ENCODE results near the gene BRSK1.

Gene BRSK1

DNA sequence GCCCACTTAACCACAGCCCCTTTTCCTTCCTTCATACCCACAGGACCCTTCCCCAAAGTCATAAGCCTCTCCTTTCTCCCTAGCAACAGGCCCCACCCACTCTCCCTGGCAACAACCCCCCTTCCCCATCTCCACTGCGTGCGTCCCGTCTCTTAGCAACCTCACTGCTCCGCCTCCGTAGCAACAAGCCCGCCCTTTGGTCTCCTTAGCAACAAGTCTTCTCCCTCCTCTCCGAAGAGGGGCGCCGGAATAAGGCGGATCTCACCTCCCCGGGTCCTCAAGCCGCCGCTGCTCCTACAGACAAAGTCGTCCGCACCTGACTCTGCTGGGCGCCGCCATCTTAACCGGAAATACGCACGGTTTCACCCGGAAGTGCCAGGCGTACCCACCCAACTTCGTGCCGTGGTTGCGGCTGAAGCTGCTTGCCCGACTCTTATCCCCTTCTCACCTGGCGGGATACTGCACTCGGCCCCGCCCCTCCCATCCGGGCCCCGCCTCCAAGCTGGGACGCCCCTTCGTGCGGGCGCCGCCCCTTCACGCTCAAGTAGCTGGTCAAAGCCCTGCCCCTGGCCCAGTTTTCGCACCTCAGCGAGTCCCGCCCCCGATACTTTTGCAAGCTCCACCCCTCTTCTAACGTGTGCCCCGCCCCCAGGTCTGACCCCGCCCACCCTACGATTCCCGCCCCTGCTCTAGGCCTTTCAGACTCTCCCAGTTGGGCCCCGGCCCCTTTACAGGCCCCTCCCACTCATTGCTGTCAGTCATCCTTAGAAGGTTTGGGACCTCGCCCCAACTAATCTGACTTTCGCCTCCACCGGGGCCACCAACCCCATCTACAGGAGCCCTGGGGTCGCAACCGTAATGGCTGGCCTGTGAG is 3.8 kb upstream of the BRSK1 start, which contains the start of gene HSPBP1:
TSS of gene HSPBP1 (minus strand) at position 341 of the 874 bp plus-strand sequence. CDS start 502 bp downstream, outside the sequence.
- TF ChIP-seq PAX5 (IDR thresholded peaks at IDR 0.05; ENCODE audit: insufficient read depth, low read length, severe bottlenecking) (peak; percentile 88), POLR2A (IDR thresholded peaks at IDR 0.05; ENCODE audit: low read depth, low read length) (peak; percentile 71; the same call in 1 of the 2 replicates), POLR2AphosphoS5 (IDR thresholded peaks at IDR 0.05; ENCODE audit: low read depth, low read length) (peak; percentile 81), SPI1 (IDR thresholded peaks at IDR 0.05; ENCODE audit: low read depth, low read length) (no peak), TAF1 (IDR thresholded peaks at IDR 0.05; ENCODE audit: low read depth, low read length) (peak; percentile 89), POU2F2 (IDR thresholded peaks at IDR 0.05; ENCODE audit: low read depth, low read length) (0 out of 2 replicates have a peak, but pooled peaks have one; percentile 48)
- DNase-seq (ENCODE audit: insufficient read length, low spot score) (peak; percentile 78), FAIRE-seq (peak; percentile 99)

DNA sequence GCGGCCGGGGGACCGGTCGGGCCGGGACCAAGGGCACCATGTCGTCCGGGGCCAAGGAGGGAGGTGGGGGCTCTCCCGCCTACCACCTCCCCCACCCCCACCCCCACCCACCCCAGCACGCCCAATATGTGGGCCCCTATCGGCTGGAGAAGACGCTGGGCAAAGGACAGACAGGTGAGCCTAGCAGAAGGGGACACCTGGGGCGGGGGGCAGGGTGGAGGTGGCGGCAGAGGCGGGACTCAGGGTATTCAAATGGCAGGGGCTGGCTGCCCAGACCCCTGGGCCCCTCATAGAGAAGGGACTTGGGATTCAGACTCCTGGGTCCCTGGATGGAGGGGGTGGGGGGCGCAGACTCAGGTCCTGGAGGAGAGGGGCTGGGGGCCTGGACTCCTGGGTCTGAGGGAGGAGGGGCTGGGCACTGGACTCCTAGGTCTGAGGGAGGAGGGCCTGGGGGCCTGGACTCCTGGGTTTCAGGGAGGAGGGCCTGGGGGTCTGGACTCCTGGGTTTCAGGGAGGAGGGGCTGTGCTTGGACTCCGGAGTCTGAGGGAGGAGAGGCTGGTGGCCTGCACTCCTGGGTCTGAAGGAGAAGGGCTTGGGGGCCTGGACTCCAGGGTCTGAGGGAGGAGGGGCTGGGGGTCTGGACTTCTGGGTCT is 735 bp downstream of the BRSK1 start:
- FAIRE-seq: no peak
- TF ChIP-seq POLR2A (IDR thresholded peaks at IDR 0.05; ENCODE audit: low read depth, low read length): no peak
- no peak for TF ChIP-seq TAF1 (IDR thresholded peaks at IDR 0.05; ENCODE audit: low read depth, low read length)
- no peak for TF ChIP-seq PAX5 (IDR thresholded peaks at IDR 0.05; ENCODE audit: insufficient read depth, low read length, severe bottlenecking)
- TF ChIP-seq POLR2AphosphoS5 (IDR thresholded peaks at IDR 0.05; ENCODE audit: low read depth, low read length): no peak
- DNase-seq (ENCODE audit: insufficient read length, low spot score): no peak

DNA sequence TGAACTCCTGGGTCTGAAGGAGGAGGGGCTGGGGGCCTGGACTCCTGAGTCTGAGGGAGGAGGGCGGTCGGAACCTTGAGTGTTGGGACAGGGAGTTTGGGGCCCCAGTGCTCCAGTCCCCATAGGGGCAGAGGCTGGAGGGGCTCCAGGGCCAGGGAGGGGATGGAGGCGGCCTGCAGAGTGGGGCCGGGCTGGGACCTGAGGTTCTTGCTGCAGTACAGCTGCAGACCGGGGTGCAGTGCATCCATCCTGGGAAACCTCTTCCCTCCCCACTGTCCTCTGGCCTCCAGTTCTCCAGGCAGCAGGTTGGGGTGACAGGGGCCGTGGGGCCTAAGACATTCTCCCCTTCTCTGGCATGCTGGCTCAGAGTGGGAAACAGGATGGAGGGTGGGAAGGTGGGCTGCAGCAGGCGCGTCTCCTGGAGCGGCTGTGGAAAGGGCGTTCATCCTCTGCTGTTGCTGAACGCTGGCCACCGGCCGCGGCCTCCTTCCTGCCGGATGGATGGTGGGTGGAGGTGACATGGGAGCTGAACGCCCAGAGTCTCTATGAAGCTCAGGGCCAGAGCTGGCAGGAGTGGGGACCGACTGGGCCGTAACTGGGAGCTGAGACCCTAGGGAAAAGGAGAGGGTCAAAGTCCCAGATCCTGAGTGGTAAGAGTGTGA is 1.6 kb downstream of the BRSK1 start:
- TF ChIP-seq POU2F2 (IDR thresholded peaks at IDR 0.05; ENCODE audit: low read depth, low read length): no peak
- TF ChIP-seq POLR2AphosphoS5 (IDR thresholded peaks at IDR 0.05; ENCODE audit: low read depth, low read length): no peak
- no peak for TF ChIP-seq SPI1 (IDR thresholded peaks at IDR 0.05; ENCODE audit: low read depth, low read length)
- TF ChIP-seq TAF1 (IDR thresholded peaks at IDR 0.05; ENCODE audit: low read depth, low read length): no peak
- no peak for TF ChIP-seq POLR2A (IDR thresholded peaks at IDR 0.05; ENCODE audit: low read depth, low read length)
- TF ChIP-seq PAX5 (IDR thresholded peaks at IDR 0.05; ENCODE audit: insufficient read depth, low read length, severe bottlenecking): no peak
- FAIRE-seq (no peak), DNase-seq (ENCODE audit: insufficient read length, low spot score) (no peak)

DNA sequence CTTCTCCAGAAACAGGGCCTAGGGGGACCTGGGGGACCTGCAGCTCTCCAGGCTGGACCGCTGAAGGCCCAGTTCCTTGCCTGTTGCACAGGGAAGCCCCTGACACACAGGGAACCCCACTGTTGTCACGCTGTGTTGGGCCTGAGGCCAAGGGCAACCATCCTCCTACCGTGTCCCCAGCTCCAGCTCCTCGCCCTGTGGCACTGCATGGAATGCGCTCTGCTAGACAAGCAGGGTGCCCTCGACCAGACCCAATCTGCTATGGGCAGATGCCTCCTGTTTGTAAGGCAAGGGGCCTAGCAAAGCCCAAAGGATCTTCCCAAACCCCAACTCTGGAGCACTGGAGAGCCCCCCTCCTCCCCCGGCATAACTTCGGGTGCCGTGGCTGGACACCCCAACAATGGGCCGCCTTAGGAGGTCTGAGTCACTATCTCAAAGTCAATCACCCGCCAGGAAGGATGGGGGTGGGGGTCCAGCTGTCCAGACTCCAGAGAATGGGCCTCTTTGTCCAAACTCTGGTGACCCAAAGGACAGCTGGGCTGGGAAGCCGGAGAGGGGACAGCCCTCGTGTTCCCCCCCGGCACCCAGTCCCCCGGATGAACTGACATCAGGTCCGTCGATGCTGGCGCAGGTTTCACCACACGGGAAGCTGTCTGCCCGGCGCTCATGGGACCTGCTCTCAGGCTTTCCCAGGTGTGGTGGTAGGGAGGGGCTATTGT is 3.7 kb downstream of the BRSK1 start:
- no peak for DNase-seq (ENCODE audit: insufficient read length, low spot score)
- FAIRE-seq: no peak

DNA sequence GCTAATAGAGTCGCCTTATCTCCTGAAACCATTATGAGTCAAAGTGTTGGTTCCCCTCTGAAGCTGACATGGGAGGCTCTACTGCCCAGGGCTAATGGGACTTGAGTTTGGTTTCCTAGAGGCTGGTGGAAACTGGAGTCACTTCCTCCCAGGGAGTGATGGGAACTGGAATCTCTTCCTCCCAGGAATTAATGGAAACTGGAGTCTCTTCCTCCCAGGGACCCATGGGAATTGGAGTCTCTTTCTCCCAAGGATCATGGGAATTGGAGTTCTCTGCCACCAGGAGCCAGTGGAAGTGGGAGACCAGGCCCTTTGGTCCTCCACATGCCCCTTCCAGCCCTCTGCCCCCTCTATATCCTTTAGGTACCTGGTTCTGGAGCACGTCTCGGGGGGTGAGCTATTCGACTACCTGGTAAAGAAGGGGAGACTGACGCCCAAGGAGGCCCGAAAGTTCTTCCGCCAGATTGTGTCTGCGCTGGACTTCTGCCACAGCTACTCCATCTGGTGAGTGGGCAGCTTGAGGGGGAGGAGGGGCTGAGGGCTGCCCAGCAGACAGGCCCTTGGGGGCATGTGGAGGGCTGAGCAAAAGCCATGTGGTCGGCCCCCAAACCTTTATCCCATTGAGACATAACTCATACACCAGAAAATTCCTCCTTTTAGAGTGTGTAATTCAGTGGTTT is 5.5 kb downstream of the BRSK1 start:
- no peak for TF ChIP-seq POLR2A (IDR thresholded peaks at IDR 0.05; ENCODE audit: low read depth, low read length)
- no peak for TF ChIP-seq PAX5 (IDR thresholded peaks at IDR 0.05; ENCODE audit: insufficient read depth, low read length, severe bottlenecking)
- TF ChIP-seq TAF1 (IDR thresholded peaks at IDR 0.05; ENCODE audit: low read depth, low read length): no peak
- TF ChIP-seq POLR2AphosphoS5 (IDR thresholded peaks at IDR 0.05; ENCODE audit: low read depth, low read length): no peak
- no peak for TF ChIP-seq POU2F2 (IDR thresholded peaks at IDR 0.05; ENCODE audit: low read depth, low read length)
- TF ChIP-seq SPI1 (IDR thresholded peaks at IDR 0.05; ENCODE audit: low read depth, low read length): no peak
- FAIRE-seq: no peak
- no peak for DNase-seq (ENCODE audit: insufficient read length, low spot score)

More for the DNA sequence above, 3.7 kb downstream of the BRSK1 start:
- TF ChIP-seq PAX5 (IDR thresholded peaks at IDR 0.05; ENCODE audit: insufficient read depth, low read length, severe bottlenecking) (no peak), POLR2A (IDR thresholded peaks at IDR 0.05; ENCODE audit: low read depth, low read length) (no peak), TAF1 (IDR thresholded peaks at IDR 0.05; ENCODE audit: low read depth, low read length) (no peak), POU2F2 (IDR thresholded peaks at IDR 0.05; ENCODE audit: low read depth, low read length) (no peak), POLR2AphosphoS5 (IDR thresholded peaks at IDR 0.05; ENCODE audit: low read depth, low read length) (no peak), SPI1 (IDR thresholded peaks at IDR 0.05; ENCODE audit: low read depth, low read length) (no peak)

DNA sequence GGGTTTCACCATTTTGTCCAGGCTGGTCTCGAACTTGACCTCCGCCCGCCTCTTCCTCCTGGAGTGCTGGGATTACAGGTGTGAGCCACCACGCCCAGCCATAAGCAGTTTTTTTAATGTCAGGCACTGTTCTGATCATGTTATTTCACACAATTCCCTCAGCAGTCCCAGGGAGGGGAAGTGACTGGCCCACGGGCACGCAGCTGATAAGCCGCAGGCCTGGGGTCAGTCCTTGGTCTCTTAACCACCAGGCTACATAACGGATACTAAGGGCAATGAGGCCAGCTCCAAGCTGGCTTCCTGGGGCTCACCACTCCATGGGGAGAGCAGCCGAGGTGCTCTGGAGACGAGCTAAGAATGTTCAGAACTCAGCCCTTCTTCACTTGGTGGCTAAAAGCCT is 13.5 kb downstream of the BRSK1 start:
- no peak for FAIRE-seq
- TF ChIP-seq TAF1 (IDR thresholded peaks at IDR 0.05; ENCODE audit: low read depth, low read length) (no peak), POU2F2 (IDR thresholded peaks at IDR 0.05; ENCODE audit: low read depth, low read length) (no peak), PAX5 (IDR thresholded peaks at IDR 0.05; ENCODE audit: insufficient read depth, low read length, severe bottlenecking) (no peak), POLR2A (IDR thresholded peaks at IDR 0.05; ENCODE audit: low read depth, low read length) (no peak), POLR2AphosphoS5 (IDR thresholded peaks at IDR 0.05; ENCODE audit: low read depth, low read length) (no peak)
- DNase-seq (ENCODE audit: insufficient read length, low spot score): no peak

DNA sequence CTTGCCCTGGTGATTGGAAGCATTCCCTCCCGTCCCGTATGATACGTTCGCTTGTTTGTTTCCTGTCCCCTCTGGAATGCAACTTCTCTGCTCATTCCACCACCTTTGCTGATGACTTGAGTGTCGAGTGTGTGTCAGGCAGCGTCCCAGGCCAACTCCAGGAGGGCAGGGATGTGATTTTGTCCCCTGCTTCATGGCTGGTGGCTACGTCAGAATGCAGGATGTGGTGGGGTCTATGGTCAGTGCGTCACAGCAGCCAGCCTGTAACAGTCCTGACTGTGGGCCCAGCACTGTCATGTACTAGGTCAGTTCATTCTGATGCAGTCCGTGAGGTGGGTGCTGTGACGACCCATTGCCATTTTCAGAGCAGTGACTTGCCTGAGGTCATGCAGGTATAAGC is 16.2 kb downstream of the BRSK1 start:
- TF ChIP-seq POU2F2 (IDR thresholded peaks at IDR 0.05; ENCODE audit: low read depth, low read length): no peak
- no peak for TF ChIP-seq TAF1 (IDR thresholded peaks at IDR 0.05; ENCODE audit: low read depth, low read length)
- TF ChIP-seq PAX5 (IDR thresholded peaks at IDR 0.05; ENCODE audit: insufficient read depth, low read length, severe bottlenecking): no peak
- TF ChIP-seq POLR2AphosphoS5 (IDR thresholded peaks at IDR 0.05; ENCODE audit: low read depth, low read length): no peak
- no peak for TF ChIP-seq POLR2A (IDR thresholded peaks at IDR 0.05; ENCODE audit: low read depth, low read length)
- TF ChIP-seq SPI1 (IDR thresholded peaks at IDR 0.05; ENCODE audit: low read depth, low read length): no peak

DNA sequence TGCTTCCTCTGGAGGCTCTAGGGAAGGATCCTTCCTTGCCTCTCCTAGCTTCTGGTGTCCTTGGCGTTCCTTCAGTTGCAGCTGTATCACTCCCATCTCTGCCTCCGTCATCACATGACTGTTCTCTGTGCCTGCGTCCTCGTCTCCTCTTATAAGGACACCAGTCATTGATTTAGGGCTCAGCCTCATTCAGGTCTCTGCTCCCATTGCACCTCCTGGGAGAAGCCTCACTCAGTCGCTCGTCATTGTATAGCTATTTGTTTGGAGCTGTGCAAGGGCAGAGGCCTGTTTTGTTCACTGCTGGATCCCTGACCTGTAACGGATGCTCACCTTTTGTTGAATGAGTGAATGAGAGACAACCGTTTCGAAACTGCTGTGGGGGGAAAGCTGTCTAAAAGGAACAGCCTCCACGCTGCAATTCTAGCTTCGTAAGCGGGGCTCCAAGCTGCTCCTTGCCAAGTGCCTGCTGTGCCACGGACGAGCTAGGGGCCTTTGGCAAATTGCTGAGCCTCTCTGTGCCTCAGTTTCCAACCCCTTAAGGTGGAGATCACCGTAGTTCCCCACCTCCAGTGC is 17.2 kb downstream of the BRSK1 start:
- DNase-seq (ENCODE audit: insufficient read length, low spot score) (no peak), FAIRE-seq (no peak)

More for the DNA sequence above, 16.2 kb downstream of the BRSK1 start:
- DNase-seq (ENCODE audit: insufficient read length, low spot score): no peak
- no peak for FAIRE-seq

More for the DNA sequence above, 17.2 kb downstream of the BRSK1 start:
- TF ChIP-seq PAX5 (IDR thresholded peaks at IDR 0.05; ENCODE audit: insufficient read depth, low read length, severe bottlenecking): no peak
- TF ChIP-seq POLR2A (IDR thresholded peaks at IDR 0.05; ENCODE audit: low read depth, low read length): no peak
- no peak for TF ChIP-seq TAF1 (IDR thresholded peaks at IDR 0.05; ENCODE audit: low read depth, low read length)
- no peak for TF ChIP-seq SPI1 (IDR thresholded peaks at IDR 0.05; ENCODE audit: low read depth, low read length)
- no peak for TF ChIP-seq POLR2AphosphoS5 (IDR thresholded peaks at IDR 0.05; ENCODE audit: low read depth, low read length)
- no peak for TF ChIP-seq POU2F2 (IDR thresholded peaks at IDR 0.05; ENCODE audit: low read depth, low read length)

All from GM12891 (cell line).